Measurements from ENCODE around the gene MYH7B. TPM values are rescaled to one million over a fixed set of nuclear protein-coding genes. Genes with fewer than 3 reads are reported as not detected.

The MYH7B gene
- polyA plus RNA-seq, 4 donors, result 0.52 to 2.2 (median 0.89) TPM; not detected in 1

DNA sequence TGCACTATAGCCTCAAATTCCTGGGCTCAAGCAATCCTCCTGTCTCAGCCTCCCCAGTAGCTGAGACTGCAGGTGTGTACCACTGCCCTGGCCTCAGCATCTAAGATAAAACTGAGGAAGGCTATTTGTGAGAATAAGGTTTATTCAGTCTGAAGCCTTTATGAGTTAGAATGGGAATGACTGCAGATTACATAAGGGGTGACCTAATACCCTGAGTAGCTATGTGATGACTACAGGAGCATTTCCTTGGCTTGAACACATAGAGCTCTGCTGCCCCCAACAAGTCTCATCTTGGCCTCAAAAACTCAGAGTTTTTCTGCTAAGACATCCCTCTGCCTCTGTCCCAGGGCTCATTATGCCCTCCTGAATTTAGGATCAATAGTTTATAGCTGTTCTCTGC lies 7.6 kb upstream of the MYH7B start:
- Histone ChIP-seq H3K36me3 (ENCODE audit: control insufficient read depth in 3 of 3, insufficient read depth in 2 of 3, low read depth in 1 of 3, low read length in 3 of 3) (peaks cover 0 to 6% (median 6%) of the 10 kb centered on the region in 3 donors), H3K27me3 (ENCODE audit: control insufficient read depth in 3 of 3, insufficient read depth in 3 of 3, low read length in 3 of 3) (no peaks in the 10 kb centered on the region), H3K4me1 (ENCODE audit: control insufficient read depth in 3 of 3, insufficient read depth in 2 of 3, low read depth in 1 of 3, low read length in 2 of 3) (peaks cover 0 to 12% (median 6%) of the 10 kb centered on the region in 3 donors), H3K27ac (ENCODE audit: low read depth in 1 of 3, low read length in 2 of 3) (no peak overlapping the region), H3K4me3 (ENCODE audit: low read depth in 1 of 3, low read length in 3 of 3) (no peak overlapping the region), H3K9me3 (ENCODE audit: control insufficient read depth in 2 of 2, insufficient read depth in 1 of 2, low read depth in 1 of 2, low read length in 1 of 2) (no peaks in the 10 kb centered on the region)
- DNase-seq, result peak in 1 of 2 donors; percentile 22
- FAIRE-seq, result no peak

GRCh38 chr20:34949120-34949519 lies 6.5 kb upstream of the MYH7B start:
- Histone ChIP-seq H3K4me3 (ENCODE audit: low read depth in 1 of 3, low read length in 3 of 3) (no peak overlapping the region), H3K27me3 (ENCODE audit: control insufficient read depth in 3 of 3, insufficient read depth in 3 of 3, low read length in 3 of 3) (no peaks in the 10 kb centered on the region), H3K36me3 (ENCODE audit: control insufficient read depth in 3 of 3, insufficient read depth in 2 of 3, low read depth in 1 of 3, low read length in 3 of 3) (peaks cover 0 to 3% (median 2%) of the 10 kb centered on the region in 3 donors), H3K27ac (ENCODE audit: low read depth in 1 of 3, low read length in 2 of 3) (peak overlapping the region in 1 of 3 donors; percentile 48), H3K4me1 (ENCODE audit: control insufficient read depth in 3 of 3, insufficient read depth in 2 of 3, low read depth in 1 of 3, low read length in 2 of 3) (peaks cover 0 to 12% (median 6%) of the 10 kb centered on the region in 3 donors), H3K9me3 (ENCODE audit: control insufficient read depth in 2 of 2, insufficient read depth in 1 of 2, low read depth in 1 of 2, low read length in 1 of 2) (no peaks in the 10 kb centered on the region)
- no peak for FAIRE-seq
- peak; percentile 22 to 64 for DNase-seq
- 28 to 70% (median 53%) methylated on average over 6 of the region's 6 CpGs for WGBS, 3 donors

DNA sequence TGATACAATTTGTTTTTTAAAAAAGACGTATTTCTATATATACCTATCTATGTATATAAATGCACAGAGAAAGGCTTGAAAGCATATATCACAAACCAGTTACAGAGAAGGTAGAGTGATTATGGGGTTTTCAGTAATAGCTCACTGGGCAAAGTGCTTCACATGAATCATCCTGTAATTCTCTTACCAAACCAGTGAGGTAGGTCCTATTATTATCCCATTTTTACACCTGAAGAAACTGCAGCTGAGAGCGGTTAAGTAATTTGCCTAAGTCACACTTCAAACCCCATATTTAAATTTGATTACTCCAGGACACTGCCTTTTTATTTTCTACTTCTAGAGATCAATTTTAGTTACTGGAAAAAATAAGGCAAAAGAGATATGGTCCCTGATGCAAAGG lies 4.4 kb upstream of the MYH7B start:
- 65 to 83% (median 81%) methylated on average over 2 of the region's 2 CpGs for WGBS, 3 donors
- DNase-seq (peak; percentile 33 to 51), FAIRE-seq (no peak)
- Histone ChIP-seq H3K27ac (ENCODE audit: low read depth in 1 of 3, low read length in 2 of 3) (no peak overlapping the region), H3K27me3 (ENCODE audit: control insufficient read depth in 3 of 3, insufficient read depth in 3 of 3, low read length in 3 of 3) (peaks cover 0 to 4% (median 0%) of the 10 kb centered on the region in 3 donors), H3K4me1 (ENCODE audit: control insufficient read depth in 3 of 3, insufficient read depth in 2 of 3, low read depth in 1 of 3, low read length in 2 of 3) (peaks cover 6 to 12% (median 6%) of the 10 kb centered on the region in 3 donors), H3K4me3 (ENCODE audit: low read depth in 1 of 3, low read length in 3 of 3) (no peak overlapping the region), H3K36me3 (ENCODE audit: control insufficient read depth in 3 of 3, insufficient read depth in 2 of 3, low read depth in 1 of 3, low read length in 3 of 3) (no peaks in the 10 kb centered on the region), H3K9me3 (ENCODE audit: control insufficient read depth in 2 of 2, insufficient read depth in 1 of 2, low read depth in 1 of 2, low read length in 1 of 2) (no peaks in the 10 kb centered on the region)

- no peaks in the 10 kb centered on the region for H3K9me3 ChIP-seq (ENCODE audit: control insufficient read depth in 2 of 2, insufficient read depth in 1 of 2, low read depth in 1 of 2, low read length in 1 of 2)
- no peak overlapping the region for H3K27ac ChIP-seq (ENCODE audit: low read depth in 1 of 3, low read length in 2 of 3)
- no peak overlapping the region for H3K4me3 ChIP-seq (ENCODE audit: low read depth in 1 of 3, low read length in 3 of 3)
- 86 to 88% (median 87%) methylated on average over 8 of the region's 8 CpGs for WGBS, 3 donors
- DNase-seq (no peak), FAIRE-seq (no peak)
- H3K4me1 ChIP-seq (ENCODE audit: control insufficient read depth in 3 of 3, insufficient read depth in 2 of 3, low read depth in 1 of 3, low read length in 2 of 3), result peaks cover 3 to 13% (median 6%) of the 10 kb centered on the region in 3 donors
- peaks cover 0 to 8% (median 0%) of the 10 kb centered on the region in 3 donors for H3K27me3 ChIP-seq (ENCODE audit: control insufficient read depth in 3 of 3, insufficient read depth in 3 of 3, low read length in 3 of 3)
- no peaks in the 10 kb centered on the region for H3K36me3 ChIP-seq (ENCODE audit: control insufficient read depth in 3 of 3, insufficient read depth in 2 of 3, low read depth in 1 of 3, low read length in 3 of 3)
Measured at GRCh38 chr20:34951652-34952051, 4.0 kb upstream of the MYH7B start.

DNA sequence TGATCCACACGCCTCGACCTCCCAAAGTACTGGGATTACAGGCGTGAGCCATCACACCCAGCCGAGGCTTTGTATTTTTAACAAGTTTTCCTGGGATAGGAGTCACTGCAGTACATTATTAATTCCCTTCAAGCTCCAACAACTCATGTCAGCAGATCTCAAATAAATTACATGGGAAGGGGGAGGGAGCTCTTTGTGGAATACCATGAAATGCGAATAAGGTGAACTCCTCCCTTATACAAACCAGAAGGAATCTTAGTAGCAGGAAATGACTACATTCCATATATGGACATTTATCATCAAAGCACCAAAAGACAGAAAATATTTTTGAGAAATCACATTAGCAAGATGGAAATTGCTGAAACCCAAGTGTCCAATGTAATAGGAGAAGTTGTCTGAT lies 3.0 kb upstream of the MYH7B start:
- H3K27ac ChIP-seq (ENCODE audit: low read depth in 1 of 3, low read length in 2 of 3), result no peak overlapping the region
- FAIRE-seq (no peak), DNase-seq (no peak)
- 81 to 89% (median 86%) methylated on average over 5 of the region's 5 CpGs for WGBS, 3 donors
- no peaks in the 10 kb centered on the region for H3K9me3 ChIP-seq (ENCODE audit: control insufficient read depth in 2 of 2, insufficient read depth in 1 of 2, low read depth in 1 of 2, low read length in 1 of 2)
- H3K36me3 ChIP-seq (ENCODE audit: control insufficient read depth in 3 of 3, insufficient read depth in 2 of 3, low read depth in 1 of 3, low read length in 3 of 3), result no peaks in the 10 kb centered on the region
- no peak overlapping the region for H3K4me3 ChIP-seq (ENCODE audit: low read depth in 1 of 3, low read length in 3 of 3)
- H3K4me1 ChIP-seq (ENCODE audit: control insufficient read depth in 3 of 3, insufficient read depth in 2 of 3, low read depth in 1 of 3, low read length in 2 of 3), result peaks cover 2 to 13% (median 6%) of the 10 kb centered on the region in 3 donors
- peaks cover 0 to 18% (median 0%) of the 10 kb centered on the region in 3 donors for H3K27me3 ChIP-seq (ENCODE audit: control insufficient read depth in 3 of 3, insufficient read depth in 3 of 3, low read length in 3 of 3)

GRCh38 chr20:34953960-34954359 lies 1.7 kb upstream of the MYH7B start:
- no peak for DNase-seq
- Histone ChIP-seq H3K27ac (ENCODE audit: low read depth in 1 of 3, low read length in 2 of 3) (no peak overlapping the region), H3K9me3 (ENCODE audit: control insufficient read depth in 2 of 2, insufficient read depth in 1 of 2, low read depth in 1 of 2, low read length in 1 of 2) (no peaks in the 10 kb centered on the region), H3K4me3 (ENCODE audit: low read depth in 1 of 3, low read length in 3 of 3) (no peak overlapping the region), H3K36me3 (ENCODE audit: control insufficient read depth in 3 of 3, insufficient read depth in 2 of 3, low read depth in 1 of 3, low read length in 3 of 3) (no peaks in the 10 kb centered on the region), H3K4me1 (ENCODE audit: control insufficient read depth in 3 of 3, insufficient read depth in 2 of 3, low read depth in 1 of 3, low read length in 2 of 3) (peaks cover 0 to 13% (median 6%) of the 10 kb centered on the region in 3 donors), H3K27me3 (ENCODE audit: control insufficient read depth in 3 of 3, insufficient read depth in 3 of 3, low read length in 3 of 3) (peaks cover 0 to 29% (median 0%) of the 10 kb centered on the region in 3 donors)
- no peak for FAIRE-seq
- 57 to 79% (median 63%) methylated on average over 7 of the region's 7 CpGs for WGBS, 3 donors

GRCh38 chr20:34954904-34955230 lies 801 bp upstream of the MYH7B start:
- Histone ChIP-seq H3K9me3 (ENCODE audit: control insufficient read depth in 2 of 2, insufficient read depth in 1 of 2, low read depth in 1 of 2, low read length in 1 of 2) (no peaks in the 10 kb centered on the region), H3K27ac (ENCODE audit: low read depth in 1 of 3, low read length in 2 of 3) (peak overlapping the region; percentile 57 to 94 (median 76)), H3K4me1 (ENCODE audit: control insufficient read depth in 3 of 3, insufficient read depth in 2 of 3, low read depth in 1 of 3, low read length in 2 of 3) (peaks cover 0 to 13% (median 6%) of the 10 kb centered on the region in 3 donors), H3K4me3 (ENCODE audit: low read depth in 1 of 3, low read length in 3 of 3) (peak overlapping the region; percentile 64 to 87 (median 66)), H3K27me3 (ENCODE audit: control insufficient read depth in 3 of 3, insufficient read depth in 3 of 3, low read length in 3 of 3) (peaks cover 0 to 32% (median 0%) of the 10 kb centered on the region in 3 donors), H3K36me3 (ENCODE audit: control insufficient read depth in 3 of 3, insufficient read depth in 2 of 3, low read depth in 1 of 3, low read length in 3 of 3) (no peaks in the 10 kb centered on the region)
- DNase-seq (peak in 1 of 2 donors; percentile 58), FAIRE-seq (no peak)
- 3 to 10% (median 9%) methylated on average over 13 of the region's 13 CpGs for WGBS, 3 donors

DNA sequence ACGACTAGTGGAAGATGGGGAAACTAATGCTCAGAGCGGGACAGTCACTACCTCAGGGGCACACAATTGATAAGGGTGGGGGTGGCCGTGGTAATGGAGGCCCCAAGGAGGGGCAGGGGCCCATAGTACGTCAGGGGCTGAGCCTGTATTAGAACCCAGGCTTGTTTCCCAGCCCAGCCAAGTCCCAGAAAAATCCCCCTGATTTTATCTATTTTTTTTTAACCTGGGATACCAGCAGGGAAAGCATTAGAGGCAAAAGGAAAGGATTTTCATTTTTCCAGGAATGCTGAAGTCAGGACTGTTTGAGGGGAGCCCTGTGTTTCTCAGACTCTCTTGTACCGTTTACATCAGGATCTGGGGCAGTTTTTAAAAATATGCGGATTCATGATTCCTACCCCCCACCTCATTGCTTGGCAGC lies 382 bp downstream of the MYH7B start:
- H3K4me3 ChIP-seq (ENCODE audit: low read depth in 1 of 3, low read length in 3 of 3), result peak overlapping the region in 2 of 3 donors; percentile 66 to 87
- H3K9me3 ChIP-seq (ENCODE audit: control insufficient read depth in 2 of 2, insufficient read depth in 1 of 2, low read depth in 1 of 2, low read length in 1 of 2), result no peaks in the 10 kb centered on the region
- H3K27ac ChIP-seq (ENCODE audit: low read depth in 1 of 3, low read length in 2 of 3), result peak overlapping the region; percentile 4 to 94 (median 76)
- no peaks in the 10 kb centered on the region for H3K36me3 ChIP-seq (ENCODE audit: control insufficient read depth in 3 of 3, insufficient read depth in 2 of 3, low read depth in 1 of 3, low read length in 3 of 3)
- peaks cover 0 to 34% (median 0%) of the 10 kb centered on the region in 3 donors for H3K27me3 ChIP-seq (ENCODE audit: control insufficient read depth in 3 of 3, insufficient read depth in 3 of 3, low read length in 3 of 3)
- DNase-seq, result no peak
- H3K4me1 ChIP-seq (ENCODE audit: control insufficient read depth in 3 of 3, insufficient read depth in 2 of 3, low read depth in 1 of 3, low read length in 2 of 3), result peaks cover 0 to 13% (median 9%) of the 10 kb centered on the region in 3 donors
- no peak for FAIRE-seq
- 15 to 16% (median 16%) methylated on average over 6 of the region's 6 CpGs for WGBS, 3 donors
